ENCODE data around the gene CEMIP2.
"Not testable (repeated sequence)": the region's sequence is repeated elsewhere in the genome, so short reads cannot be mapped to it uniquely, and the experiment has no call there.

CEMIP2 gene

GRCh38 chr9:71676460-71676859 lies 91.9 kb downstream of the CEMIP2 start:
- DNase-seq (ENCODE audit: low read depth in 2 of 2): no peak

GRCh38 chr9:71675857-71676165 lies 92.5 kb downstream of the CEMIP2 start:
- no peak for DNase-seq (ENCODE audit: low read depth in 2 of 2)

- DNase-seq (ENCODE audit: low read depth in 2 of 2): no peak
Observed at GRCh38 chr9:71675105-71675856, 93.0 kb downstream of the CEMIP2 start.

- no peak for DNase-seq (ENCODE audit: low read depth in 2 of 2)
Observed at GRCh38 chr9:71672573-71672972, 95.7 kb downstream of the CEMIP2 start.

- no peak for DNase-seq (ENCODE audit: low read depth in 2 of 2)
Observed at GRCh38 chr9:71671289-71671688, 97.0 kb downstream of the CEMIP2 start.

GRCh38 chr9:71670121-71670520 lies 98.2 kb downstream of the CEMIP2 start:
- DNase-seq (ENCODE audit: low read depth in 2 of 2): no peak

GRCh38 chr9:71669284-71669995 lies 98.9 kb downstream of the CEMIP2 start:
- no peak for DNase-seq (ENCODE audit: low read depth in 2 of 2)

- DNase-seq (ENCODE audit: low read depth in 2 of 2): no peak
Observed at GRCh38 chr9:71668717-71669116, 99.6 kb downstream of the CEMIP2 start.

- no peak for DNase-seq (ENCODE audit: low read depth in 2 of 2)
Observed at GRCh38 chr9:71665247-71665646, 103.1 kb downstream of the CEMIP2 start.

- DNase-seq (ENCODE audit: low read depth in 2 of 2): no peak
Observed at GRCh38 chr9:71664566-71664965, 103.7 kb downstream of the CEMIP2 start.

- DNase-seq (ENCODE audit: low read depth in 2 of 2): no peak
Observed at GRCh38 chr9:71663931-71664459, 104.3 kb downstream of the CEMIP2 start.

- no peak for DNase-seq (ENCODE audit: low read depth in 2 of 2)
Observed at GRCh38 chr9:71663216-71663615, 105.1 kb downstream of the CEMIP2 start.

GRCh38 chr9:71662082-71662481 lies 106.2 kb downstream of the CEMIP2 start:
- DNase-seq (ENCODE audit: low read depth in 2 of 2): no peak

GRCh38 chr9:71657276-71657675 lies 111.0 kb downstream of the CEMIP2 start:
- DNase-seq (ENCODE audit: low read depth in 2 of 2): not testable (repeated sequence)

- no peak for DNase-seq (ENCODE audit: low read depth in 2 of 2)
Observed at GRCh38 chr9:71656496-71656895, 111.8 kb downstream of the CEMIP2 start.

- DNase-seq (ENCODE audit: low read depth in 2 of 2): no peak
Observed at GRCh38 chr9:71655778-71656177, 112.5 kb downstream of the CEMIP2 start.

- DNase-seq (ENCODE audit: low read depth in 2 of 2): no peak
Observed at GRCh38 chr9:71655141-71655540, 113.2 kb downstream of the CEMIP2 start.

GRCh38 chr9:71652480-71652879 lies 115.8 kb downstream of the CEMIP2 start:
- DNase-seq (ENCODE audit: low read depth in 2 of 2): no peak

GRCh38 chr9:71648453-71648852 lies 119.9 kb downstream of the CEMIP2 start:
- DNase-seq (ENCODE audit: low read depth in 2 of 2): no peak

GRCh38 chr9:71647094-71647591 lies 121.2 kb downstream of the CEMIP2 start:
- no peak for DNase-seq (ENCODE audit: low read depth in 2 of 2)

GRCh38 chr9:71646131-71646530 lies 122.2 kb downstream of the CEMIP2 start:
- no peak for DNase-seq (ENCODE audit: low read depth in 2 of 2)

- no peak for DNase-seq (ENCODE audit: low read depth in 2 of 2)
Observed at GRCh38 chr9:71644819-71645362, 123.4 kb downstream of the CEMIP2 start.

- no peak for DNase-seq (ENCODE audit: low read depth in 2 of 2)
Observed at GRCh38 chr9:71643330-71643729, 125.0 kb downstream of the CEMIP2 start.
